ENCODE data around the gene WDR45B. TPM values are rescaled to one million over a fixed set of nuclear protein-coding genes. Genes with fewer than 3 reads are reported as not detected.

The WDR45B gene
- total RNA-seq, 2 experiments from 2014 or later, result 127 to 132 TPM

- Mint-ChIP-seq H3K4me1 (ENCODE audit: low read depth) (no peaks in the 10 kb centered on the region), H3K4me3 (no peak overlapping the region), H3K27me3 (no peaks in the 10 kb centered on the region), H3K9me3 (no peaks in the 10 kb centered on the region), H3K36me3 (ENCODE audit: low read depth) (peaks cover 42% of the 10 kb centered on the region), H3K27ac (no peak overlapping the region)
- POLR2A ChIA-PET, result interaction anchor here (1.0 kb wide), 1 partner anchor 10 kb away, joined by 3 read pairs; no protein-coding TSS in a partner anchor
- no peak for DNase-seq
- CTCF ChIA-PET, result interaction anchor here (1.5 kb wide), 1 partner anchor 12 kb away, joined by 5 read pairs; no protein-coding TSS in a partner anchor
- ATAC-seq, result no peak
- intact Hi-C loops (cut with micrococcal nuclease), result no loop called here
- TF ChIP-seq CTCF (IDR thresholded peaks at IDR 0.05), result no peak
These were observed 32.9 kb downstream of the WDR45B start for GRCh38 chr17:82615084-82616020.

GRCh38 chr17:82614095-82614631 is 34.1 kb downstream of the WDR45B start:
- ChIA-PET POLR2A (interaction anchor here (1.0 to 1.9 kb wide), 2 partner anchors 8 to 15 kb away, joined by 3 to 4 read pairs; no protein-coding TSS in a partner anchor), CTCF (no interaction called here)
- ATAC-seq, result no peak
- Mint-ChIP-seq H3K4me3 (no peak overlapping the region), H3K27me3 (no peaks in the 10 kb centered on the region), H3K27ac (no peak overlapping the region), H3K9me3 (no peaks in the 10 kb centered on the region), H3K4me1 (ENCODE audit: low read depth) (no peaks in the 10 kb centered on the region), H3K36me3 (ENCODE audit: low read depth) (peaks cover 45% of the 10 kb centered on the region)
- DNase-seq, result no peak
- no peak for TF ChIP-seq CTCF (IDR thresholded peaks at IDR 0.05)
- intact Hi-C loops (cut with micrococcal nuclease), result no loop called here

GRCh38 chr17:82613283-82614094 is 34.8 kb downstream of the WDR45B start:
- Mint-ChIP-seq H3K27ac (no peak overlapping the region), H3K9me3 (no peaks in the 10 kb centered on the region), H3K4me3 (no peak overlapping the region), H3K27me3 (no peaks in the 10 kb centered on the region), H3K4me1 (ENCODE audit: low read depth) (no peaks in the 10 kb centered on the region), H3K36me3 (ENCODE audit: low read depth) (peaks cover 42% of the 10 kb centered on the region)
- DNase-seq (no peak), ATAC-seq (peak; percentile 27)
- TF ChIP-seq CTCF (IDR thresholded peaks at IDR 0.05), result no peak
- intact Hi-C loops (cut with micrococcal nuclease), result no loop called here
- CTCF ChIA-PET, result no interaction called here
- POLR2A ChIA-PET, result interaction anchor here (1.9 kb wide), 1 partner anchor 16 kb away, joined by 4 read pairs; no protein-coding TSS in a partner anchor

GRCh38 chr17:82611140-82612058 is 36.8 kb downstream of the WDR45B start:
- Mint-ChIP-seq H3K36me3 (ENCODE audit: low read depth) (peaks cover 37% of the 10 kb centered on the region), H3K27ac (no peak overlapping the region), H3K27me3 (no peaks in the 10 kb centered on the region), H3K4me3 (no peak overlapping the region), H3K9me3 (no peaks in the 10 kb centered on the region), H3K4me1 (ENCODE audit: low read depth) (no peaks in the 10 kb centered on the region)
- no peak for ATAC-seq
- POLR2A ChIA-PET, result no interaction called here
- intact Hi-C loops (cut with micrococcal nuclease), result no loop called here
- DNase-seq, result peak; percentile 31
- TF ChIP-seq CTCF (IDR thresholded peaks at IDR 0.05), result no peak
- CTCF ChIA-PET, result no interaction called here
